ENCODE data around the gene ZNF598. TPM values are rescaled to one million over a fixed set of nuclear protein-coding genes. Genes with fewer than 3 reads are reported as not detected.
A peak's percentile ranks its signal among the peaks of the same experiment; 100 is the strongest.

ZNF598 gene
- total RNA-seq, 2 donors from 2014 or later: 41.0 to 55.4 TPM

- intact Hi-C loops (cut with DNase I): no loop called here
- Histone ChIP-seq H3K9me3 (no peaks in the 10 kb centered on the region), H3K4me3 (no peak overlapping the region), H3K36me3 (replicated peaks in 1 of 2; ENCODE audit: insufficient read depth in 1 of 2, low read depth in 2 of 2) (no peaks in the 10 kb centered on the region), H3K27me3 (no peaks in the 10 kb centered on the region), H3K27ac (peak overlapping the region in 2 of 4 donors; percentile 55 to 62), H3K4me1 (peaks cover 41% of the 10 kb centered on the region)
- DNase-seq (no peak), ATAC-seq (no peak)
- 82 to 83% methylated on average over 26 to 35 of the region's 41 CpGs for WGBS, 2 donors
- no peak for TF ChIP-seq POLR2A (IDR thresholded peaks at IDR 0.05)
- TF ChIP-seq, protein P1, sequence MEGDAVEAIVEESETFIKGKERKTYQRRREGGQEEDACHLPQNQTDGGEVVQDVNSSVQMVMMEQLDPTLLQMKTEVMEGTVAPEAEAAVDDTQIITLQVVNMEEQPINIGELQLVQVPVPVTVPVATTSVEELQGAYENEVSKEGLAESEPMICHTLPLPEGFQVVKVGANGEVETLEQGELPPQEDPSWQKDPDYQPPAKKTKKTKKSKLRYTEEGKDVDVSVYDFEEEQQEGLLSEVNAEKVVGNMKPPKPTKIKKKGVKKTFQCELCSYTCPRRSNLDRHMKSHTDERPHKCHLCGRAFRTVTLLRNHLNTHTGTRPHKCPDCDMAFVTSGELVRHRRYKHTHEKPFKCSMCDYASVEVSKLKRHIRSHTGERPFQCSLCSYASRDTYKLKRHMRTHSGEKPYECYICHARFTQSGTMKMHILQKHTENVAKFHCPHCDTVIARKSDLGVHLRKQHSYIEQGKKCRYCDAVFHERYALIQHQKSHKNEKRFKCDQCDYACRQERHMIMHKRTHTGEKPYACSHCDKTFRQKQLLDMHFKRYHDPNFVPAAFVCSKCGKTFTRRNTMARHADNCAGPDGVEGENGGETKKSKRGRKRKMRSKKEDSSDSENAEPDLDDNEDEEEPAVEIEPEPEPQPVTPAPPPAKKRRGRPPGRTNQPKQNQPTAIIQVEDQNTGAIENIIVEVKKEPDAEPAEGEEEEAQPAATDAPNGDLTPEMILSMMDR (IDR thresholded peaks at IDR 0.05): no peak
Observed at GRCh38 chr16:2038382-2039231, 29.0 kb upstream of the ZNF598 start.

- H3K4me1 ChIP-seq: peaks cover 45% of the 10 kb centered on the region
- intact Hi-C loops (cut with DNase I): no loop called here
- no peaks in the 10 kb centered on the region for H3K27me3 ChIP-seq
- 84 to 85% methylated on average over 13 to 26 of the region's 29 CpGs for WGBS, 2 donors
- TF ChIP-seq, protein P1 (IDR thresholded peaks at IDR 0.05): no peak
- no peak for TF ChIP-seq POLR2A (IDR thresholded peaks at IDR 0.05)
- no peak for DNase-seq
- no peaks in the 10 kb centered on the region for H3K9me3 ChIP-seq
- H3K27ac ChIP-seq: peak overlapping the region in 2 of 4 donors; percentile 36 to 75
- ATAC-seq: no peak
- H3K36me3 ChIP-seq (replicated peaks in 1 of 2; ENCODE audit: insufficient read depth in 1 of 2, low read depth in 2 of 2): no peaks in the 10 kb centered on the region
- no peak overlapping the region for H3K4me3 ChIP-seq
Observed at GRCh38 chr16:2037647-2038381, 28.2 kb upstream of the ZNF598 start.

- 40 to 79% methylated on average over 1 to 15 of the region's 15 CpGs for WGBS, 2 donors
- no peaks in the 10 kb centered on the region for H3K9me3 ChIP-seq
- no peaks in the 10 kb centered on the region for H3K36me3 ChIP-seq (replicated peaks in 1 of 2; ENCODE audit: insufficient read depth in 1 of 2, low read depth in 2 of 2)
- H3K4me1 ChIP-seq: peaks cover 45% of the 10 kb centered on the region
- peak overlapping the region in 2 of 4 donors; percentile 30 to 75 for H3K27ac ChIP-seq
- TF ChIP-seq, protein P1 (IDR thresholded peaks at IDR 0.05): no peak
- H3K27me3 ChIP-seq: no peaks in the 10 kb centered on the region
- intact Hi-C loops (cut with DNase I): no loop called here
- DNase-seq (no peak), ATAC-seq (no peak)
- H3K4me3 ChIP-seq: no peak overlapping the region
Observed at GRCh38 chr16:2037115-2037514, 27.5 kb upstream of the ZNF598 start.

DNA sequence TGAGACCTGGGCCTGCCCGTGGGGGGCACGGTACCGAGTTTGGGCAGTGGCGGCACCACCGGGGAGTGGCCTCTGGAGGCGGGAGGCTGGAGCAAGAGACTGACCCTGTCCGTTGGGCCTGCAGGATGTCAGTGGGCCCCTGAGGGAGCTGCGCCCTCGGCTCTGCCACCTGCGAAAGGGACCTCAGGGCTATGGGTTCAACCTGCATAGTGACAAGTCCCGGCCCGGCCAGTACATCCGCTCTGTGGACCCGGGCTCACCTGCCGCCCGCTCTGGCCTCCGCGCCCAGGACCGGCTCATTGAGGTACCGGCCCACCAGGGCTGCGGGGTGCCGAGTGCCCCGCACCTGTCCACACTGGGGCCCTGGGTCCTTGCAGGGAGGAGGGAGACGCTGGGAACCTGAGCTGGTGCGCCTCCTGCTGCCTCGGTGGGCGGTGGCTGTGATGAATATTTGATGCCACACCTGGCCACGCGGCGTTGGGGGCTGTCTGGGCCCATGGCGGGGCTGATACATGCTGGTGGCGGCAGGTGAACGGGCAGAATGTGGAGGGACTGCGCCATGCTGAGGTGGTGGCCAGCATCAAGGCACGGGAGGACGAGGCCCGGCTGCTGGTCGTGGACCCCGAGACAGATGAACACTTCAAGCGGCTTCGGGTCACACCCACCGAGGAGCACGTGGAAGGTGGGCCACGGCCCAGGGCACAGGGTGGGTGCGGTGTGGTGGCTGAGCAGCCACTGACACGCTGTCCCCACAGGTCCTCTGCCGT lies 26.8 kb upstream of the ZNF598 start:
- Histone ChIP-seq H3K36me3 (replicated peaks in 1 of 2; ENCODE audit: insufficient read depth in 1 of 2, low read depth in 2 of 2) (no peaks in the 10 kb centered on the region), H3K9me3 (no peaks in the 10 kb centered on the region), H3K27ac (peak overlapping the region; percentile 33 to 82 (median 66)), H3K27me3 (no peaks in the 10 kb centered on the region), H3K4me1 (peaks cover 45% of the 10 kb centered on the region), H3K4me3 (no peak overlapping the region)
- DNase-seq (no peak), ATAC-seq (no peak)
- intact Hi-C loops (cut with DNase I): no loop called here
- 88 to 97% methylated on average over 13 to 44 of the region's 47 CpGs for WGBS, 2 donors
- TF ChIP-seq, protein P1 (IDR thresholded peaks at IDR 0.05): no peak
- no peak for TF ChIP-seq POLR2A (IDR thresholded peaks at IDR 0.05)
